Testis (tissue), 3 donors: ENCODE data around the gene P2RY6. TPM values are rescaled to one million over a fixed set of nuclear protein-coding genes. Genes with fewer than 3 reads are reported as not detected.

ENCODE experiments used
- DNase-seq: peaks from one replicate; pipeline ENCODE4 v3.0.0-alpha.2; 2019
- H3K27ac ChIP-seq, 2 donors: fragments of 200-600 bp; sonication (generic); one replicate each; pipeline ENCODE4 v1.5.1; 2019
- H3K27me3 ChIP-seq: fragments of 200-600 bp; sonication (generic); one replicate; pipeline ENCODE4 v1.5.1; 2019
- H3K36me3 ChIP-seq: fragments of 200-600 bp; sonication (generic); one replicate; pipeline ENCODE4 v1.5.1; 2017; ENCODE audit warnings: low read depth; ENCODE audit errors: missing control alignments
- H3K4me1 ChIP-seq: fragments of 200-600 bp; sonication (generic); one replicate; pipeline ENCODE4 v1.5.1; 2019
- H3K4me3 ChIP-seq, 2 donors: fragments of 200-600 bp; sonication (generic); one replicate each; pipeline ENCODE4 v1.5.1; 2017 to 2019
- H3K9me3 ChIP-seq: fragments of 200-600 bp; sonication (generic); one replicate; pipeline ENCODE4 v1.5.1; 2017
- POLR2A ChIP-seq: fragments of 450-650 bp; IDR thresholded peaks from one replicate; pipeline ENCODE4 v1.6.1; 2017; ENCODE audit warnings: antibody characterized with exemption, mild to moderate bottlenecking, moderate library complexity
- WGBS, 2 donors: methylation state at CpG; one replicate each; pipeline ENCODE4 v1.1.5; 2018; 5-methylcytosine and 5-hydroxymethylcytosine counted together
- intact Hi-C: fragments of 100-400 bp; cut with DNase I; formaldehyde crosslinking; loops from one replicate; pipeline ENCODE4 v1.15.1; 2023; ENCODE audit warnings: low total_unique reads
- polyA plus RNA-seq: library from polyadenylated mRNA; stranded (reverse); fragments of 350-450 nt; fragmentation: Illumina TruSeq; extraction: RNeasy Lipid Tissue Mini Kit (QIAGEN cat#74804); gene quantifications from one replicate; pipeline ENCODE4 v1.2.3, GENCODE V29; 2014; ENCODE audit warnings: low read depth, low replicate concordance; ENCODE audit not compliant: insufficient read depth
- total RNA-seq, 2 donors: library from RNA; depleted of rRNA; stranded (reverse); fragments of >200 nt; gene quantifications; one replicate each; pipeline ENCODE4 v1.2.3, GENCODE V29; 2016
- TF ChIP-seq, protein P1 (sequence below), 3 experiments: fragments of 450-650 bp in 2 of 3; fragments of 200-600 bp in 1 of 3; sonication (generic) in 1 of 3; IDR thresholded peaks; one replicate each; pipeline ENCODE4 v1.5.1; 2016 to 2019; ENCODE audit warnings: antibody characterized with exemption in 3 of 3, mild to moderate bottlenecking in 2 of 3, moderate library complexity in 1 of 3

P2RY6 gene
- total and polyA plus RNA-seq, 3 donors from 2014 or later = 0.25 to 2.7 (median 0.47) TPM

DNA sequence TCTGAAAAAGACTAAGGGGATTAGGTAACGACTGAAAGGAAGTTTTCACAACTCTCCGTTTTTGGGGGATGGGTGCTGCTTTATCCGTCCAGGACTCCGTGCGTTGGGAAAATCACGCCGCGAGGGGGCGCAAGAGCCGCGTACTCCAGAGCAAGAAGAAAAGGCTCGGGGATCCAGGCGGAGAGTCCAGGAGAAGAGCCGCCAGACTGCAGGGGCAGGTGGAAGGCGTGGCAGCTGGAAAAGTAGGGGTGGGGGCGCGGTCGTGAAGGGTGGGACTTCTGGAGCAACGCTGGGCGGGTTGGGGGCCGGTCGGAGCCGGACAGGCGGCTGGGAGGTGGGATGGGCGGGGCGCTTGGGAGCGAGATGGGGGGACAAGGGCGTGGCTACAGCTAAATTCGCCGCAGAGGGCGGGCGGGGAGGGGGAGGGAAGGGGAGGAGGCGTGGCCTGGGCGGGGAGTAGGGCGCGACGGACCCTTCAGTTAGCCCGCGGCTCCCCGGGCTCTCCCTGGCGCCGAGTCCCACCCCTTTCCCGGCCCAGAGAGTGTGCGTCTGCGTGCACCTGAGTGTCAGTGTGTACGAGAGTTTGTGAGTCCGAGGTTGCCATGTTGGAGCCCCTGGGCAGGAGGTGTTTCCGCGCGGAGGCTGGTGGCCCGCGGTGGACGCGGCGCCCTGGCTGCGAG, 35.3 kb downstream of the P2RY6 start:
- 0% methylated on average over 35 to 46 of the region's 56 CpGs for WGBS, 2 donors
- Histone ChIP-seq H3K27me3 (no peaks in the 10 kb centered on the region), H3K27ac (peak overlapping the region; percentile 94 to 96), H3K9me3 (no peaks in the 10 kb centered on the region), H3K4me3 (peak overlapping the region; percentile 70 to 83), H3K4me1 (peaks cover 13% of the 10 kb centered on the region), H3K36me3 (no peaks in the 10 kb centered on the region)
- intact Hi-C loops = loop anchor here (5.0 to 10.0 kb wide), 2 partner anchors 35 to 67 kb away; partner anchors contain the start of gene RELT
- TF ChIP-seq, protein P1, sequence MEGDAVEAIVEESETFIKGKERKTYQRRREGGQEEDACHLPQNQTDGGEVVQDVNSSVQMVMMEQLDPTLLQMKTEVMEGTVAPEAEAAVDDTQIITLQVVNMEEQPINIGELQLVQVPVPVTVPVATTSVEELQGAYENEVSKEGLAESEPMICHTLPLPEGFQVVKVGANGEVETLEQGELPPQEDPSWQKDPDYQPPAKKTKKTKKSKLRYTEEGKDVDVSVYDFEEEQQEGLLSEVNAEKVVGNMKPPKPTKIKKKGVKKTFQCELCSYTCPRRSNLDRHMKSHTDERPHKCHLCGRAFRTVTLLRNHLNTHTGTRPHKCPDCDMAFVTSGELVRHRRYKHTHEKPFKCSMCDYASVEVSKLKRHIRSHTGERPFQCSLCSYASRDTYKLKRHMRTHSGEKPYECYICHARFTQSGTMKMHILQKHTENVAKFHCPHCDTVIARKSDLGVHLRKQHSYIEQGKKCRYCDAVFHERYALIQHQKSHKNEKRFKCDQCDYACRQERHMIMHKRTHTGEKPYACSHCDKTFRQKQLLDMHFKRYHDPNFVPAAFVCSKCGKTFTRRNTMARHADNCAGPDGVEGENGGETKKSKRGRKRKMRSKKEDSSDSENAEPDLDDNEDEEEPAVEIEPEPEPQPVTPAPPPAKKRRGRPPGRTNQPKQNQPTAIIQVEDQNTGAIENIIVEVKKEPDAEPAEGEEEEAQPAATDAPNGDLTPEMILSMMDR (IDR thresholded peaks at IDR 0.05) = peak; percentile 90 to 95 (median 93)
- no peak for TF ChIP-seq POLR2A
- peak; percentile 99 for DNase-seq

DNA sequence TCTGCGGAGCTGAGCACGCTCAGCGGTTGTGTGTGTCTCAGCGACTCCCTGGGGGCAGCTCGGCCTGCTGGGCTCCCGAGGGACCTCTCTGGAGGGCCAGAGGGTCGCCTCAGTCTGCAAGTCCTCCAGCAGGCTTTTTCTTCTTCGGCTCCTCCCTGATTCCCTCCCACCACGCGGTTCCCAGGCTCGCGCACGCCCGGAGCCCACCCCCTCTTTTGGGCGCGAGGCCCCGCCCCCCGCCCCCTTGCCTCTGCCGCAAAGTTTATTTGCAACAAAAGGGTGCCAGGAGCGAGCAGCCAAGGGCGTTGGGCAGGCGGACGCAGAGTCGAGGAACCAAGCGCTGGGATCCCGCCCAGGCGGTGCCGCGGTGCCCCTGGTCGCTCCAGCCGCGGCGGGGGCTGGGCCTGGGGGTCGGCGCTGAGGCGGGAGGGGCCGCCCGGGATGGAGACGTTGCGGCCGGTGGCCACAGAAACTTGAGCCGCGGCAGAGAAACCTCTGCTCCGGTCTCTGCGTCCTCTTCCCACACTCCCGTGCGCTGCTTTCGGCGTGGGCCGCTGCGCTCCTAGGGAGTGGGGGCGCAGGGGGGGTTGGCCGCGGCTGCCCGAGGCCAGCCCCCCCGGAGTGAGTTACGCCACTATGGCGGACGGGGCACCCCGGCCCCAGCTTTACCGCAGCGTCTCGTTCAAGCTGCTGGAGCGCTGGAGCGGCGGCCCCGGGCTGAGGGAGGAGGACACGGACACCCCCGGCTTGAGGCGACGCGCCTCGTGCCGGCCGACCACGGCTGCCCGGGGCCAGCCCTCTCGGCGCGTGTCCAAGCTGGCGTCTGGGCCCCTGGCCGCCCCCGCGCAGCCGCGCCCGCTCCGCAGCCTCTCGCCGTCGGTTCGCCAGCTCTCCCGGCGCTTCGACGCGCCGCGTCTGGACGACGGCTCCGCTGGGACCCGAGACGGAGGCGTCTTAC, 36.1 kb downstream of the P2RY6 start, which contains the start of gene ARHGEF17:
TSS of gene ARHGEF17 (plus strand) at position 274 of the 958 bp plus-strand sequence. CDS start at position 637, 363 bp downstream.
- 1% methylated on average over 26 to 67 of the region's 105 CpGs for WGBS, 2 donors
- Histone ChIP-seq H3K27ac (peak within 1 kb of the TSS; percentile 94 to 96), H3K4me3 (peak within 1 kb of the TSS; percentile 70 to 83), H3K9me3 (no peaks in the 10 kb centered on the region), H3K4me1 (peaks cover 20% of the 10 kb centered on the region), H3K27me3 (no peaks in the 10 kb centered on the region), H3K36me3 (no peaks in the 10 kb centered on the region)
- TF ChIP-seq, protein P1 (IDR thresholded peaks at IDR 0.05) = no peak
- no peak for TF ChIP-seq POLR2A
- intact Hi-C loops = loop anchor here (5.0 to 10.0 kb wide), 2 partner anchors 34 to 67 kb away; partner anchors contain the start of gene RELT
- peak; percentile 76 for DNase-seq

DNA sequence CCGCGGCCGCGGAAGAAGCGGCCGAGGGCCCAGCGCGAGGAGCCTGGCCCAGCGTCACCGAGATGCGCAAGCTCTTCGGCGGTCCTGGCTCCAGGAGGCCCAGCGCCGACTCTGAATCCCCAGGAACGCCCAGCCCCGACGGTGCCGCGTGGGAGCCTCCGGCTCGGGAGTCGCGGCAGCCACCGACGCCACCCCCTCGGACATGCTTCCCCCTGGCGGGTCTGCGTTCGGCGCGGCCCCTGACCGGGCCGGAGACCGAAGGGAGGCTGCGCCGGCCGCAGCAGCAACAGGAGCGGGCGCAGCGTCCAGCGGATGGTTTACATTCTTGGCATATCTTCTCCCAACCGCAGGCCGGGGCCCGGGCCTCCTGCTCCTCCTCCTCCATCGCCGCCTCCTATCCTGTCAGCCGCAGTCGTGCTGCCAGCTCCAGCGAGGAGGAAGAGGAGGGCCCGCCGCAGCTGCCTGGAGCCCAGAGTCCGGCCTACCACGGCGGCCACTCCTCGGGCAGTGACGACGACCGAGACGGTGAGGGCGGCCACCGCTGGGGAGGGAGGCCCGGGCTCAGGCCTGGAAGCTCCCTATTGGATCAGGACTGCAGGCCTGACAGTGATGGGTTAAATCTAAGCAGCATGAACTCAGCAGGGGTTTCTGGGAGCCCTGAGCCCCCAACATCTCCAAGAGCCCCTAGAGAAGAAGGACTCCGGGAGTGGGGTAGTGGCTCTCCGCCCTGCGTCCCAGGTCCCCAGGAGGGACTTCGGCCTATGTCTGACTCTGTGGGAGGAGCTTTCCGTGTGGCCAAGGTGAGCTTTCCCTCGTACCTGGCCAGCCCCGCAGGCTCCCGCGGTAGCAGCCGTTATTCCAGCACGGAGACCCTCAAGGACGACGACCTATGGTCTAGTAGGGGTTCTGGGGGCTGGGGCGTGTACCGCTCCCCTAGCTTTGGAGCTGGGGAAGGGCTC, 37.1 kb downstream of the P2RY6 start:
- Histone ChIP-seq H3K27me3 (no peaks in the 10 kb centered on the region), H3K27ac (peak overlapping the region; percentile 94 to 96), H3K4me1 (peaks cover 28% of the 10 kb centered on the region), H3K36me3 (no peaks in the 10 kb centered on the region), H3K9me3 (no peaks in the 10 kb centered on the region), H3K4me3 (peak overlapping the region; percentile 70 to 83)
- DNase-seq = peak; percentile 84
- no peak for TF ChIP-seq POLR2A
- TF ChIP-seq, protein P1 (IDR thresholded peaks at IDR 0.05) = no peak
- intact Hi-C loops = loop anchor here (5.0 to 10.0 kb wide), 2 partner anchors 33 to 66 kb away; partner anchors contain the start of gene RELT
- 3 to 5% methylated on average over 28 to 54 of the region's 78 CpGs for WGBS, 2 donors

- intact Hi-C loops = no loop called here
- DNase-seq = no peak
- 40 to 63% methylated on average over 1 to 16 of the region's 16 CpGs for WGBS, 2 donors
These were observed 37.9 kb downstream of the P2RY6 start for GRCh38 chr11:73310076-73310475.

More at GRCh38 chr11:73310076-73310475, 37.9 kb downstream of the P2RY6 start:
- H3K4me3 ChIP-seq = peak overlapping the region; percentile 70 to 83
- H3K9me3 ChIP-seq = no peaks in the 10 kb centered on the region
- H3K4me1 ChIP-seq = peaks cover 36% of the 10 kb centered on the region
- TF ChIP-seq POLR2A = no peak
- TF ChIP-seq, protein P1 (IDR thresholded peaks at IDR 0.05) = no peak
- H3K36me3 ChIP-seq = no peaks in the 10 kb centered on the region
- H3K27ac ChIP-seq = peak overlapping the region in 1 of 2 donors; percentile 96
- no peaks in the 10 kb centered on the region for H3K27me3 ChIP-seq
